HG03520 (cell line): ENCODE results near the gene CTIF.

ENCODE experiments used
- ATAC-seq: cut with Tn5 transposase; IDR thresholded peaks from one replicate; pipeline ENCODE4 v1.9.1; 2021; ENCODE audit warnings: mild to moderate bottlenecking, moderate library complexity; ENCODE audit not compliant: unreplicated experiment

Gene CTIF

DNA sequence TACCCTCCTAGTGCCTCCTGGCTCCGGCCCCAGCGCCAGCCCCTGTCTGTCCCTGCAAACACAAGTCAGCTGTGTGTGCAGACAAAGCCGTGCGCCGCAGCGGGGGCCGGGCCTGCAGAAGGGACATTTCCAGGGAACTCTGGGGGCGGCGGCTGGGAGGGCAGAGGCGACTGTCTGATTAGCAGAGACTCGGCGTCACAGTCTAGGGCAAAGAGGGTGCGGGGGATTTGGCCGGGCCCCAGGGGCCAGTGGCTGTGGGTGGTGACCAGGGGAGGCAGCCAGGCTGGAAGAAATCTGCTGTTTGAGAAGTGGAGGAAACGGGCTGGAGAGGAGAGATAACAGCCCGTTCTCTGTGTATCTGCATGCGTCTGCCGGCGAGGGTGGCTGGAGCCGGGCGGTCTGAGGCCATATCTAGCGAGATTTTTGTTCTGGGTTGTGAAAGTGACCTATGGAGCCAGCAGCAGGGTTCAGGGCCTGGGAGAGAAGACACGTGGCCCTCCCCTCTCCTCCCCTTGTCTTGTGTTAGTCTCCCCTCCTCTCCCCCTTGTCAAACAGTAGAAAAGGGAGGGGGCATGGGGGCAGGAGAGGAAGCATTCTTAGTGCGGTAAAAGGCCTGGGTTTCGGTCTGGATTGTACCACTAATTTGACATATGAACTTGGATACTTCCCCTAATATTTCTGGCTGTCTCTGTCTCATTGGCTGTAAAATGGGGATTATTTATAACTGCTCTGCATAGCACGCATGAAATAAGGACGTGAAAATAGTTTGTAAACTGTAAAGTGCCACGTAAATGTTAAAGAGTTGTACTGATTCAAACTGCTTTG lies 242.5 kb downstream of the CTIF start:
- no peak for ATAC-seq

DNA sequence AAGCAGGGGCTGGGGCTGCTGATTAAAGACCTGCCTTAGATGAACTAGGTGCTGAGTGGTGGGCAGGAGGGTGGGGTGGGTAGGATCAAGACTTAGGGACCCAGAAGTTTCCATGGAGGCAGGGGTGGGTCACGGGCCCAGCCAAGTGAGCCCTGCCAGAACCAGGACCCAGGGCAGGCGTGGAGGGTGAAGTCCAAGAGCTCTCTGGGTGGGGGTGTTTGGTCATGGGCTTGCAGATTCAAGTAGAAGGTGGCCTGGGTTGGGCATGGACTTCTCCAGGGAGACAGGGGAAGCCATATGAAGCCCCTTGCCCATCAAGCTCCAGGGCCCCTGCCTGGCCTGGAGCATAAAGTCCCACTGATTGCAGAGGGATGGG lies 243.1 kb downstream of the CTIF start:
- ATAC-seq = no peak

GRCh38 chr18:48782381-48782861 lies 243.6 kb downstream of the CTIF start:
- ATAC-seq = no peak

DNA sequence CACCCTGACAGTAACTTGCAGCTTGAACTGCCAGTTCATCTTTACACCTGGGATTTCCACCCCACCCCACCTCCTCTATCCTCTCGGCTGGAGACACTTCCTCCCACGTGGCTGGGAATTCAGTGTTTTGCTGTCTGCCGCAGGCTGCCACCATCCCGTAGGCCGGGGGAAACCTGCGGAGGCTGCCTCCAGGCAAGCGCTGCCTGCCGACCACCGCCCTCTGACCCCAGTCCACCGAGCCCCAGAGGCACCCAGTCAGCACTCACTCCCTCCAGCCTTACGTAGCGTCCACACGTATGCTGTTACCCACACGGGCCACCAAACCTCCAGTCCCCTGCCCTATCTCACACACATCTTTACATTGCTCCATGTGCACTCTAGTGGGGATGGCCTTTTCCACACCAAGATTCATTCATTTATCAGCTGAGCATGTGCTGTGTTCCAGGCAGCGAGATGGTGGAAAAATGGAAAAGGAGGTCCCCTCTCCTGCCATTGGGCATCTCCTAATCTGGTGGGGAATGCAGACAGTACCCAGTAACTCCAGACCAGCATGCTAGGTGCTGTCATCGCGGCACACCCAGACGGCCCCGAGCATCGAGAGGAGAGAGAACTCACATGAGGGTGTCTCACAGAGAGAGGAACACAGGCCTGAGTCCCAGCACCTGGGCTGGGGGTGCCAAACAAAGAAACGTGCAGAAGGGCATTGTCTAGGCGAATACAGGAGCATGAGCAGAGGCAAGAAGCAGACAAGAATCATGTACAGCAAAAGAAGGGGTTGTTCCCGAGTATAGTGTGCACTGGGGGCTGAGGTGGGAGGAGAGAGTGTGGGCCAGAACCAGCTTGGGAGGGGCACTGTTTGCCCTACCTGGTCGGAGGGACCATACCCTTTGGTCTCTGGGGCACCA lies 245.0 kb downstream of the CTIF start:
- ATAC-seq = no peak

GRCh38 chr18:48784656-48785055 lies 245.8 kb downstream of the CTIF start:
- peak; percentile 19 for ATAC-seq

- peak; percentile 85 for ATAC-seq
Measured at GRCh38 chr18:48785091-48785614, 246.3 kb downstream of the CTIF start.

GRCh38 chr18:48785736-48786454 lies 247.1 kb downstream of the CTIF start:
- ATAC-seq = no peak

GRCh38 chr18:48786455-48787202 lies 247.8 kb downstream of the CTIF start:
- no peak for ATAC-seq

- no peak for ATAC-seq
Measured at GRCh38 chr18:48787203-48788151, 248.6 kb downstream of the CTIF start.

- no peak for ATAC-seq
Measured at GRCh38 chr18:48788373-48788772, 249.5 kb downstream of the CTIF start.

DNA sequence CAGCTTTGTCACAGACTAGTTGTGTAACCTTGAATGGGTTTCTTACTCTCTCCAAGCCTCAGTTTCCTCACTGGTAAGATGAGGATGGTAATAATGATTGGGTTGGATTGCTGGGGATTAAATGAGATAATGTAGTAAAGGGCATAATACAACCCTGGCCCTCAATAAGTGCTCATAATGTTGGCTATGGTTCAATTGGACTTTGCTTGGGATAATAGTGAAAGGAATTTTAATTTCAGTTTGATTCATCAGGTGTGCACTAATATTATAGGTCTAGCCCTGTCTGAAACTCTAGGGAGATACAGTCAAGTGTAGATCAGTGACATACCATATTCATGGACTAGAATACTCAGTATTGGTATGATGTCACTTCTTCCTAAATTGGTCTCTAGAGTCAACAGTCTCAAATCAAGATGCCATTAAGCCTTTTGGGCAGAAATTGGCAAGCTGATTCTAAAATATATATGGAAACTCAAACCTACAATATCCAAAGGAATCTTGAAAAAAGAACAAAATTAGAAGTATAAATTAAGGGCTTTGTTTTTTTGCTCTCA lies 250.5 kb downstream of the CTIF start:
- no peak for ATAC-seq

DNA sequence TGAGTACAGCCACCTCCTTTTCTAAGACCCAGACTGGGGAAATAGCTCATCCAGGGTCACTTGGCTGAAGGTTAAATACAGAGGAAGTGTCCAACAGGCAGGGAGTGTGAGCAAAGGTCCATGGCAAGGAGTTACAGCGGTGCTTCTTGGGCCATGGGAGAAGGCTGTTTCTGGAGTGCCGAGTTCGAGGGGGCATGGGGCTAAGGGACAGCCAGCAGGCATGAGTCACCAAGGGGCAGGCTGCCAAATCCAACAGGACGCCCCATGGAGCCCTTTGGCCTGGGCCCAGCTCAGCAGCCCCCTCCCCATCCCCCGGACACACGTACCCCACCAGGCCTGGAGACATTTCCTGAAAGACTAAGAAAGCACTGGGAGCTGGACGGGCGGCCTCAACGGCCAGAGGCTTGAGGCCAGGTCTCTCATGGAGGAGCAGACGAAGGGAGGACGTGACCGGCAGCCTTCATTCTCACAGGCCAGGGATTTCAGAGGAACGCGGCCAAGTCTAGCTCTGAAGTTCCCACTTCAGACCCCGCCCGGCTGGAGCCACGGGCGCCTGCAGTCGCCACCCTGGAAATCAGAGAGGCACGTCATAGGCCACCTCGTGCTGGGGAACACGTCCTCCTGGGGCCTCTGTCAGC lies 251.5 kb downstream of the CTIF start:
- ATAC-seq = no peak

DNA sequence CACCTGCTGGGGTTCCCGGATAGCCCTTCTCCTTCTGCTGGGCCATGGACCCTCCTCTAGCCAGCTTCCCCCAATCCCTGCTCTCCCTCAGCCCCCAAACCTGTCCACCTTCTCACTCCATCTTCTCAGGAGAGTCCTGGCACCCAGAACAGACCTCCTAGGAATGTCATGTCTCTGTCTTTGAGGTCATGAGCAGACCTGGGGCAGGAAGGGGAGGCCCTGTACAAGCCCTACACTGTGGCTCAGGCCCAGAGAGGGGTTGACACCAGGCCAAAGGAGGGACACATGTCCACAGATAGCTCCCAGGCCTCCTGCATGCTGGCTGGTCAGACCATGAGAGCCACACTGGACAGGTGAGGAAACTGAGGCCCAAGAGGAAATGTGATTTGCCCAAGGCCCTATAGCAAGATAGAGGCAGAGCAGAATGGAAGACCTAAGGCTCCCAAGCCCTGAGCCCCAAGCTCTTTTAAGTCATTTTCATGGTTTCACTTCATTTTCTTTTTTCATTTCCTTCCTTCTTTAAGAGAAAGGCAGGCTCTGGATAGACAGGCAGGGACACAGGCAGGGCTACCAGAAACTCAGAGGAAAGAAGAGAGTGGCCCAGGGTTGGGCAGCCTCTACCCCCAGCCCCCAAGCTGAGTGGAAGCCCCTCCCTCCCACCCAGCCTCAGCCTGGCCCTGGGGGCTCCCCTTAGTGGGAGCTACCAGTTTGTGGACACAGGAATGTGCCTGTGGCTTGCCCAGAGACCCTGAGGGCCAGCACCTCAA lies 252.2 kb downstream of the CTIF start:
- no peak for ATAC-seq

DNA sequence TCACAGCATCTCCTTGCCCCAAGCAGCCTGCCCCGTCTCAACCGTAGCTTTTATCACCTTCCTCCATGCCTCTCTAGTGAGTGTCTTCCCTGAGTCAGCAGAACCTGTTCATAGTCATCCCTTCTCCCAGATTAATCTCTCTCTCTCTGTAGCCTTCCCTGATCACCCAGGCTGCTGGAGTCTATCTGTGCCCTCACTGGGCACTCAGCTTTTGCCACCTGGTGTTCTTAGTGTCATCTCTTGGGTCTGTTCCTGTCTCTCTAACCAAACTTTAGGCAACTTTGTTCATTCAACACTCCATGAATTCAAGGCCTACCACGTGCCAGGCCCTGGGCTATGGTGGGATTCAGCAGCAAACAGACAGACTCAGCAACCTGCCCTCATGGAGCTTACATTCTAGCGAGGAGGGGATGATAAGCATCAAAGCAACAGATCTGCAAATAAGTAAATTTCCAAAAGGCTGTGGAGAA lies 252.8 kb downstream of the CTIF start:
- ATAC-seq = no peak

DNA sequence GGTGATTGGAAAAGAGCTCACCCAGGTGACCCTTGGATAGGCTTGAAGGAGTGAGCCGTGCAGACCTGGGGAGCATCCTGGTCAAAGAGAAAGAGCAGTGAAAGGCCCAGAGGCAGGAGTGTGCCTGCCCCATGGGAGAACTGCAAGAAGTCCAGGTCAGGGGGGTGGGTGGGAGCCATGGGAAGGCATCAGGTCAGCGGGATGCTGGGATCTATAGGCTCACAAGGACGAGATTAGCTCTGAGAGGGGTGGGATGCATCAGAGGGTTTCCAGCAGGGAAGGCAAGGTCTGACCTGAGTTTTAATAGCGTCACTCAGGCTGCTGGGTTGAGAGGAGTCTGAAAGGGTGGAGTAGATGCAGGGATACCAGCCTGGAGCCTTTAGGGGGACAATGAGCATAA lies 253.3 kb downstream of the CTIF start:
- no peak for ATAC-seq

- no peak for ATAC-seq
Measured at GRCh38 chr18:48792611-48793380, 254.0 kb downstream of the CTIF start.
